ENCODE measurements around the gene HOXC5. TPM values are rescaled to one million over a fixed set of nuclear protein-coding genes. Genes with fewer than 3 reads are reported as not detected.

HOXC5 gene
- 1.8 TPM for polyA plus RNA-seq
- long read RNA-seq, donor 1: 0 reads
- long read RNA-seq, donor 2, partial matches to known transcripts: 0 of 1 reads
- long read RNA-seq, donor 2, other reads (novel, unspliced or antisense): 0 of 1 reads
- long read RNA-seq, donor 3: 0 reads
- long read RNA-seq, donor 4: 0 reads
- long read RNA-seq, donor 5: 0 reads
- long read RNA-seq, donor 6: 0 reads
- long read RNA-seq, donor 7: 0 reads
- long read RNA-seq, donor 8: 0 reads
- long read RNA-seq, donor 9: 0 reads
- long read RNA-seq, donor 10, partial matches to known transcripts: 0 of 1 reads
- long read RNA-seq, donor 10, other reads (novel, unspliced or antisense): 0 of 1 reads
- long read RNA-seq, donor 11: 0 reads

DNA sequence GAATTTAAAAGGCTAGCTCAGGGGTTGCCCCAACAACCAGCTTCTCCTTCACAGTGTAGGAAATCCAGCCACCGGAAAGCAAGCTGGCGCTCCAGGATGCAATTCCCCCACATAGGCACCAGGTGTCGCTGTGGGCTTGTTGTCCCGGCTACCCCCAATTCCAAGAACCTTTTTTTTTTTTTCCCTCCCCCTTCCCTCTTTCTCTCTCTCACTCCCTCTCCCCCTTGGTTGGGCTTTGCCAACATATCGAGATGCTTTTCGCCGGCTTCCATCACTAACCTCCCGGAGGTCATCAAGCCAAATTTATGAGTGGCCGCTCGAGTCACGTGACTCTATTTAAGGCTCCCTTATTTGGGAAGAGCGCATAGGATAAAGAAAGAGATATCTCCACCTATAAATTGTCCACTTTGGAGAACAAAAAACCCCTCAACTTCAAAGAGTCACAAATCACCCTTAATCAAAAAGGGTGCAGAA is at the start of gene HOXC5:
HOXC5 (plus strand) TSS at position 424 of the 474 bp plus-strand sequence. CDS start 73 bp downstream, outside the sequence.
- Histone ChIP-seq H3K4me3 (ENCODE audit: low read length) (peak within 1 kb of the TSS; percentile 41), H3K27me3 (ENCODE audit: control insufficient read depth, insufficient read depth, low read length) (peaks cover 71% of the 10 kb centered on the region), H3K27ac (ENCODE audit: low read length) (peak within 1 kb of the TSS; percentile 72), H3K9me3 (ENCODE audit: control insufficient read depth, low read depth, low read length) (peaks cover 20% of the 10 kb centered on the region), H3K4me1 (ENCODE audit: control insufficient read depth, insufficient read depth, low read length) (peaks cover 42% of the 10 kb centered on the region), H3K36me3 (ENCODE audit: control insufficient read depth, insufficient read depth, low read length) (peaks cover 10% of the 10 kb centered on the region)
- peak; percentile 69 to 70 for DNase-seq
- no CpG with 5 or more reads among the region's 12 CpGs for WGBS (ENCODE audit: insufficient coverage, low lambda C conversion rate)

DNA sequence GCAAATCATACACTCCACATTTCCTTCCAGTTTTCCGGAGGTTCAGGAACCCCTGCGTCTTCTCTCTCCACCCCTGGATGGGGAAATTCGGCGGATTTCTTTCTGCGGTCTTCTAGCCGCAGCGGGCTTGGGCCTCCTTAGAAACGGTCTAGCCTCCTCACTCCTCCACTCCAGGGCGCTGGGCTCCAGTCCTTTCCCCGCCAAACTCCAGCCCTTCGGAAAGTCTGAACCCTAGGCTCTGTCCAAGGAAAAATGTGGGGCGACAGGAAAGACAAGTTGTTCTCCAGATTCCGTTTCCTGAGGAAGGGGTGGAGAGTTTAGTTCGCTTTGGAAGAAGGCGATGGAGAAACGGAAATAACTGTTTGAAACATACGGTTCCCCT is 49.3 kb upstream of the HOXC5 start:
- no peak overlapping the region for H3K4me3 ChIP-seq (ENCODE audit: low read length)
- no peak overlapping the region for H3K27ac ChIP-seq (ENCODE audit: low read length)
- peaks cover 95% of the 10 kb centered on the region for H3K27me3 ChIP-seq (ENCODE audit: control insufficient read depth, insufficient read depth, low read length)
- 20% methylated on average over 1 of the region's 17 CpGs for WGBS (ENCODE audit: insufficient coverage, low lambda C conversion rate)
- peaks cover 13% of the 10 kb centered on the region for H3K9me3 ChIP-seq (ENCODE audit: control insufficient read depth, low read depth, low read length)
- DNase-seq: no peak
- H3K4me1 ChIP-seq (ENCODE audit: control insufficient read depth, insufficient read depth, low read length): peaks cover 35% of the 10 kb centered on the region
- H3K36me3 ChIP-seq (ENCODE audit: control insufficient read depth, insufficient read depth, low read length): no peaks in the 10 kb centered on the region

DNA sequence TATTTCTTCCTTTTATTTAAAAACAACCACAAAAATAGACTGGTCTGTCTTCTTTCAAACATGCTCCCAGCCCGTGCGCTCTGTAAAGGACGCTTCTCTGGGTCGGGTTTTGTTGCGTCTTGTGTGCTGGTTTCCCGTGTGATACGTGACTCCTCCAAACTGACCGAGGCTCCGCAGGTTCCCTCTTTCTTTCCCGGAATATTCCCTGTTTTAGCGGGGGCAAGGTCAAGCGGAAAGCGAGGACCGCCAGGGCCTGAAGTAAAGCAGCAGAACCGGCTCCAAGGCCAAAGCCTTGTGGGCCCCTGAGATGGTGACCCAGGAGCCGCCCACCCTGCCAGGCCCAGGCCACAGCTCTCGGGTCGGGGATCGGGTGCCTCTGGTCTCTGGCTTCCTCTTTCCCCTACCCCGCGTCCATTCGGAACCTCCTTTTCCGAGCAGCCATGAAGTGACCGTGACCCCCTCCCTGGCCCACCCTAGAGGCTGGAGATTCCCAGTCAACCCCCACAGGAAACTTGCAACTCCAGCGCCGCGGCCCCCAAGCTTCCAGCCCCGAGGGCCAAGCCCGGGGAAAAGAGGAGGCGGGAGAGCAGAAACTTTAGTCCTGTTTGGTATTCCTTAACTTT is 48.8 kb upstream of the HOXC5 start:
- no peak overlapping the region for H3K27ac ChIP-seq (ENCODE audit: low read length)
- H3K4me1 ChIP-seq (ENCODE audit: control insufficient read depth, insufficient read depth, low read length): peaks cover 39% of the 10 kb centered on the region
- H3K27me3 ChIP-seq (ENCODE audit: control insufficient read depth, insufficient read depth, low read length): peaks cover 95% of the 10 kb centered on the region
- no peak overlapping the region for H3K4me3 ChIP-seq (ENCODE audit: low read length)
- no peaks in the 10 kb centered on the region for H3K36me3 ChIP-seq (ENCODE audit: control insufficient read depth, insufficient read depth, low read length)
- DNase-seq: no peak
- peaks cover 13% of the 10 kb centered on the region for H3K9me3 ChIP-seq (ENCODE audit: control insufficient read depth, low read depth, low read length)
- WGBS (ENCODE audit: insufficient coverage, low lambda C conversion rate): no CpG with 5 or more reads among the region's 30 CpGs

DNA sequence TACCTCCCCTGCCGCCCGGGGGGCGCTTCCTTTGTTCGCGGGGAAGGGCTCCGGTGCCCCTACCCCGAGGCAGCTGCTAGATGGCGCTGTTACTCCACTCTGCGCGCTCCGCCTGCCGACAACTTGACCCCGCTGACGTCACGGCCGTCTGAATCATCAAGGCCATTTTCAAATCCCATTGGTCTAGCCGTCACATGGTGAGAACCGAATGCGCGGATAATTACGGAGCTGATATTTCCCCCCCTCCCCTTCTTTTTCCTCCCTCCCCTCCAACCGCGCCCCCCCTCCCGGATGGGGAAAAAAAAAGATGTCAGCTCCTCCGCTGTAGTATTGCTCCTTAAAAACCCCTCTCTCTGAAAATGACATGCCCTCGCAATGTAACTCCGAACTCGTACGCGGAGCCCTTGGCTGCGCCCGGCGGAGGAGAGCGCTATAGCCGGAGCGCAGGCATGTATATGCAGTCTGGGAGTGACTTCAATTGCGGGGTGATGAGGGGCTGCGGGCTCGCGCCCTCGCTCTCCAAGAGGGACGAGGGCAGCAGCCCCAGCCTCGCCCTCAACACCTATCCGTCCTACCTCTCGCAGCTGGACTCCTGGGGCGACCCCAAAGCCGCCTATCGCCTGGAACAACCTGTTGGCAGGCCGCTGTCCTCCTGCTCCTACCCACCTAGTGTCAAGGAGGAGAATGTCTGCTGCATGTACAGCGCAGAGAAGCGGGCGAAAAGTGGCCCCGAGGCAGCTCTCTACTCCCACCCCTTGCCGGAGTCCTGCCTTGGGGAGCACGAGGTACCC is 47.8 kb upstream of the HOXC5 start, which contains the start of gene HOXC10:
HOXC10 (plus strand) TSS at position 246 of the 791 bp plus-strand sequence; CDS start at position 360, 114 bp downstream.
- WGBS (ENCODE audit: insufficient coverage, low lambda C conversion rate): no CpG with 5 or more reads among the region's 55 CpGs
- H3K4me3 ChIP-seq (ENCODE audit: low read length): peak within 1 kb of the TSS; percentile 26
- peaks cover 13% of the 10 kb centered on the region for H3K9me3 ChIP-seq (ENCODE audit: control insufficient read depth, low read depth, low read length)
- H3K4me1 ChIP-seq (ENCODE audit: control insufficient read depth, insufficient read depth, low read length): peaks cover 34% of the 10 kb centered on the region
- H3K36me3 ChIP-seq (ENCODE audit: control insufficient read depth, insufficient read depth, low read length): no peaks in the 10 kb centered on the region
- no peak within 1 kb of the TSS for H3K27ac ChIP-seq (ENCODE audit: low read length)
- DNase-seq: peak; percentile 90 to 92
- H3K27me3 ChIP-seq (ENCODE audit: control insufficient read depth, insufficient read depth, low read length): peaks cover 96% of the 10 kb centered on the region

DNA sequence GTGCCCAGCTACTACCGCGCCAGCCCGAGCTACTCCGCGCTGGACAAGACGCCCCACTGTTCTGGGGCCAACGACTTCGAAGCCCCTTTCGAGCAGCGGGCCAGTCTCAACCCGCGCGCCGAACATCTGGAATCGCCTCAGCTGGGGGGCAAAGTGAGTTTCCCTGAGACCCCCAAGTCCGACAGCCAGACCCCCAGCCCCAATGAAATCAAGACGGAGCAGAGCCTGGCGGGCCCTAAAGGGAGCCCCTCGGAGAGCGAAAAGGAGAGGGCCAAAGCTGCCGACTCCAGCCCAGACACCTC is 47.2 kb upstream of the HOXC5 start:
- peaks cover 35% of the 10 kb centered on the region for H3K4me1 ChIP-seq (ENCODE audit: control insufficient read depth, insufficient read depth, low read length)
- no peaks in the 10 kb centered on the region for H3K36me3 ChIP-seq (ENCODE audit: control insufficient read depth, insufficient read depth, low read length)
- DNase-seq: no peak
- no CpG with 5 or more reads among the region's 21 CpGs for WGBS (ENCODE audit: insufficient coverage, low lambda C conversion rate)
- no peak overlapping the region for H3K4me3 ChIP-seq (ENCODE audit: low read length)
- no peak overlapping the region for H3K27ac ChIP-seq (ENCODE audit: low read length)
- peaks cover 97% of the 10 kb centered on the region for H3K27me3 ChIP-seq (ENCODE audit: control insufficient read depth, insufficient read depth, low read length)
- H3K9me3 ChIP-seq (ENCODE audit: control insufficient read depth, low read depth, low read length): peaks cover 13% of the 10 kb centered on the region

DNA sequence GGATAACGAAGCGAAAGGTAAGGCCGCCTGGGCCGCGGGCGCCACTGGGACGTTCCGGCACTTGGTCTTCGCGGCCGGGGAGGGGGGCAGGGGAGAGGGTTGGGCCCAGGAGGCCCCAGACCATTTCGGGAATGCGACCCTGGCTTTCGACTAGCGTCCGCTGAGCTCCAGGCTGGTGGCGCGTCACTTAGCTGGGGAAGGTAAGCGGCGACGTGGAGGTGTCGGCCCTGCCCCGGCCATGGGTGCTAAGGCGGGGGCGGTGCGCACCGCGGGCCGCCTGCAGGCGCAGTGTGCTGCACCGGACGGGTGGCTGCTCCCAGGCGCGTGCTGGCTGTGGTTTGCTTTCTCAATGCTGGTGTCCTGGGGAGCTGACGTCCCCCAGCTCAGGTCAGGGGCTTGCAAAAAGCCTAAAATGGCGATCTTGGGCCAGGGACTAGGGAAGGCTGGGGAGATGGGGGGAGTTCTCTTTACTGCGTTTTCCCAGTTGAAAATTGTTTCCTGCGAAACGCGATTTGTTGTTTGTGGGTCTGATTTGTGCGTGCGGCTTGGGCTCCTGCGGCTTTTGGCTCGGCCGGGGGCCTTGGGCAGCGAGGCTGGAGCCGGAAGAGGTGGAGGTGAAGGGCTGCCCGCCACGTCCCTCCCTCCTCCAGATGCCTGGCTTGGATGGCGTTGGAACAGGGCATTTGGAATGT is 46.7 kb upstream of the HOXC5 start:
- H3K27ac ChIP-seq (ENCODE audit: low read length): no peak overlapping the region
- H3K27me3 ChIP-seq (ENCODE audit: control insufficient read depth, insufficient read depth, low read length): peaks cover 97% of the 10 kb centered on the region
- DNase-seq: peak in 1 of 2 donors; percentile 68

DNA sequence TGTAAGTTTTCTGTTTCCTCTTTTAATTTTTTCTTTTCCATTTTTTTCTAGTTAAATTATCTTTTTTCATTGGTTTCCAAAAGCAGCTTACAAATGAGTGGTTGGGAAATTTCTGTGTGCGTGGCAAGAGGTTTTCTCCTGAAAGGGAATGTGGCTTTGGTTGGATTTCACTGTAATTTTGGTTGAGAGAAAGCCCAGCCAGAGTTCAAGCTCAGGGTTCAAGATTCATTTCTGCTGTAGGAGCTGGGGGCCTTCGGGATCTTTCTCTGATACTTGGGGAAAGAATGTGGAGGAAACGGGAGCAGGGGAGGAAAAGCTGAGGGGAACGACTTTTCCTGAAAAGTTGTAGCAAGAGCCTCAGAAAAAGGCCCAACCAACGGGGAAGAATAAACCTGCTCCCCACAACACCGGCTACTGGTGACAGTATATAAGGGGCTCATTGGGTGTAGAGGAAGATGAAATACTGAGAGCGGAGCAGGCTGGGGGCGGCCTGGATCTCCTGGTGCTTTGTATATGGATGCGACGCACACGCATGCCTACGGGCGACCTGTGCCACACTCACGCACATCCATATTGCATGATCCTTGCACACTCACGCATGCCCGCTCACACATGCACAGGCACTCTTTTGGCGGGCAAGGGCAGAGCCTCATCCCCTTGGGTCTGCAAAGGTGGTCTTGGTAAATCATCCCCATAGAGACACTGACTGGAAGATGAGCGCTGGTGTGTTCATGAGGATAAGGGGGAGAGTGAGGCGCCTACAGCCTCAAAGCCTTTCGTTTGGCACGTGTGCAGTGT is 46.0 kb upstream of the HOXC5 start:
- peaks cover 13% of the 10 kb centered on the region for H3K9me3 ChIP-seq (ENCODE audit: control insufficient read depth, low read depth, low read length)
- no peaks in the 10 kb centered on the region for H3K36me3 ChIP-seq (ENCODE audit: control insufficient read depth, insufficient read depth, low read length)
- H3K4me1 ChIP-seq (ENCODE audit: control insufficient read depth, insufficient read depth, low read length): peaks cover 38% of the 10 kb centered on the region
- WGBS (ENCODE audit: insufficient coverage, low lambda C conversion rate): 20% methylated on average over 2 of the region's 21 CpGs
- H3K27me3 ChIP-seq (ENCODE audit: control insufficient read depth, insufficient read depth, low read length): peaks cover 99% of the 10 kb centered on the region
- H3K27ac ChIP-seq (ENCODE audit: low read length): no peak overlapping the region
- no peak for DNase-seq
- no peak overlapping the region for H3K4me3 ChIP-seq (ENCODE audit: low read length)

More for the DNA sequence above, 46.7 kb upstream of the HOXC5 start:
- no peak overlapping the region for H3K4me3 ChIP-seq (ENCODE audit: low read length)
- 33% methylated on average over 1 of the region's 50 CpGs for WGBS (ENCODE audit: insufficient coverage, low lambda C conversion rate)
- H3K36me3 ChIP-seq (ENCODE audit: control insufficient read depth, insufficient read depth, low read length): no peaks in the 10 kb centered on the region
- peaks cover 13% of the 10 kb centered on the region for H3K9me3 ChIP-seq (ENCODE audit: control insufficient read depth, low read depth, low read length)
- H3K4me1 ChIP-seq (ENCODE audit: control insufficient read depth, insufficient read depth, low read length): peaks cover 38% of the 10 kb centered on the region

DNA sequence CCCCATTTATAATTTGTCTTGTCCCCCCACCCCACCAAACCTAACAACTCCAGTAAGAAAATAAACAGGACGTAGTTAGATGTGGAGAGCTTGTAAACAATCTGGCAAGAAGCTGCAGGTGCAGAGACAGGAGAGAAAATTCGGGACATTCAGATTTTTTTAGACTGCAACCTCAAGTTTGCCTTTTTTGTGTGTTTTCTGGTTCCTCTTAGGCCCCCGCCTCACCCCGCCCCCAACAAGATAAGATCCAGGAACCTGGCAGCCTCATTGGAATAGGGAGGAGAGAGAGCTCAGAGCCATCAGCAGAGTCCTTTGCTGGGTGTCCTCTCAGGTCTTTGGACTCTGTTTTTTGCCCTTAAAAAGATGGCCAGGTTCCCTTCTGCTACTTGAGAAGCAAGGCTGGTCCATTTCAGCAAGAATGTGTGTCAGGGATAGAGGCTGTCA is 45.0 kb upstream of the HOXC5 start:
- DNase-seq: no peak
- no peaks in the 10 kb centered on the region for H3K36me3 ChIP-seq (ENCODE audit: control insufficient read depth, insufficient read depth, low read length)
- H3K4me1 ChIP-seq (ENCODE audit: control insufficient read depth, insufficient read depth, low read length): peaks cover 38% of the 10 kb centered on the region
- no peak overlapping the region for H3K4me3 ChIP-seq (ENCODE audit: low read length)
- peaks cover 13% of the 10 kb centered on the region for H3K9me3 ChIP-seq (ENCODE audit: control insufficient read depth, low read depth, low read length)
- WGBS (ENCODE audit: insufficient coverage, low lambda C conversion rate): no CpG with 5 or more reads among the region's 4 CpGs
- H3K27ac ChIP-seq (ENCODE audit: low read length): no peak overlapping the region
- H3K27me3 ChIP-seq (ENCODE audit: control insufficient read depth, insufficient read depth, low read length): peaks cover 99% of the 10 kb centered on the region

DNA sequence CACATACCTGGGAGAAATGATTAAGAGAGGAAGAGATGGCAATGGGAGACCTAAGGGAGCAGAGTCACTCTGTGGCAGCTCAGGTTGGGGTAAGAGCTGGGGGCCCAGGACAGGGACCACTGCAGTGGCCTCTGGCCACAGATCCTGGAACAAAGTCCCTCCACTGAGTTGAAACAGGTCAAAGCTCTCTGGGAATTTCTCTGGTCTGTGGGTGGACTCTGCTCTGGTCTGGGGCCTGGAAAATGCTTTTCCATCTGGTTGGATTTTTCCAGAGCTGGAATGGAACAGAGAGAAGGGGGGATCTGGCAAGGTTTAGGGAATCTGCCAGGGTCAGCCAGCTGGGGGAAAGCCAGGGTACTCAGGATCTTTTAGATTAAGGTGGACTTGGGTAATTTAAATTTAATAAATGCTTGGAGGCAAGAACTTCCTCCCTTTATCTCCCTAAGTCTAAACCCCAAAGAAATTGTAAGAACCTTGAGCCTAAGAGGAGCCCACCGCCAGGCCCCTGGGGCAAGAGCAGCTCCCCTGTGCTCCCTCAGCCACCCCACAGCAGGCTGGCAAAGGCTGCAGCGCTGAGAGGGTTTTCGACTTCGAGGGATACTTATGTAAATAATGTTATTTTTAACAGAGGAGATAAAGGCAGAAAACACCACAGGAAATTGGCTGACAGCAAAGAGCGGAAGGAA is 44.2 kb upstream of the HOXC5 start:
- 0% methylated on average over 1 of the region's 5 CpGs for WGBS (ENCODE audit: insufficient coverage, low lambda C conversion rate)
- DNase-seq: peak in 1 of 2 donors; percentile 59
- Histone ChIP-seq H3K36me3 (ENCODE audit: control insufficient read depth, insufficient read depth, low read length) (no peaks in the 10 kb centered on the region), H3K9me3 (ENCODE audit: control insufficient read depth, low read depth, low read length) (peaks cover 13% of the 10 kb centered on the region), H3K27ac (ENCODE audit: low read length) (no peak overlapping the region), H3K27me3 (ENCODE audit: control insufficient read depth, insufficient read depth, low read length) (peaks cover 99% of the 10 kb centered on the region), H3K4me1 (ENCODE audit: control insufficient read depth, insufficient read depth, low read length) (peaks cover 38% of the 10 kb centered on the region), H3K4me3 (ENCODE audit: low read length) (no peak overlapping the region)

Measured in large intestine (tissue), 12 donors.